SK-MEL-5 (cell line): ENCODE results near the gene SCYGR5. TPM values are rescaled to one million over a fixed set of nuclear protein-coding genes. Genes with fewer than 3 reads are reported as not detected.
"Not testable (repeated sequence)": the region's sequence is repeated elsewhere in the genome, so short reads cannot be mapped to it uniquely, and the experiment has no call there.

Experiments
- DNase-seq: peaks from one replicate; pipeline ENCODE4 v3.0.0-alpha.2; 2016; ENCODE audit warnings: low read depth, low spot score
- in situ Hi-C: cut with HindIII; loops from 2 replicates; pipeline ENCODE4 v1.10.0; 2016; ENCODE audit warnings: low sequenced_read_pairs, high pct_unique_total_duplicates, low pct_unique_long_range_greater_than_20kb
- polyA plus RNA-seq, 2 experiments: library from polyadenylated mRNA; depleted of rRNA; stranded (reverse); fragments of >200 nt; gene quantifications; 2 replicates each; pipeline ENCODE4 v1.2.3, GENCODE V29; 2015
- total RNA-seq: library from RNA; depleted of rRNA; stranded (reverse); fragments of >200 nt; shearing (Covaris generic); gene quantifications from 2 replicates; pipeline ENCODE4 v1.2.3, GENCODE V29; 2014; rRNA removed

The SCYGR5 gene
- total RNA-seq: not detected in 2 replicates
- polyA plus RNA-seq (2015; cell fraction: cytosol; rRNA removed): not detected in 2 replicates
- not detected in 2 replicates for polyA plus RNA-seq (2015; cell fraction: nucleus; rRNA removed)

- DNase-seq, in situ Hi-C loops: not testable (repeated sequence)
These were observed at the start of gene SCYGR5 for GRCh38 chr2:227666631-227667170. TSS of gene SCYGR5 (plus strand) at chr2:227666804. CDS start at chr2:227666804, 0 bp downstream.

GRCh38 chr2:227617316-227618230 lies 49.0 kb upstream of the SCYGR5 start, which contains the start of gene SCYGR4:
TSS of gene SCYGR4 (plus strand) at chr2:227617498. CDS start at chr2:227617498, 0 bp downstream.
- DNase-seq: no peak
- in situ Hi-C loops: no loop called here

DNA sequence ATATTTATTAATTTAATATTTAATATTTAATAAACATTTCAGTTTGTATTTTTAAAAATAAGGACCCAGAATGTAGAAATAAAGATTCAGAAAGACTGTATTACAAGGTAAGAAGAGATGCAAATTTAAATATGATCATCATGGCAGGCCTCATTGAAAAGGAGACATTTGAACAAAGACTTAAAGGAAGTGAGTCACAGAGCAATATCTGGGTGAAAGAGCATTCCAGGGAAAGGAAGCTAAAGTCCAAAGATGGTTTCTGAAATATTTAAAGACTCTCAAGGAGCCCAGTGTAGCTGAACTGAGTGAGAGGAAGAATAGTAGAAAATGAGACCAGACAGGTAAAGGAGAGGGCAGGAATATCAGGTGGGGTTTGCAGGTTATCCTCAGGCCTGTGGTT lies 43.4 kb upstream of the SCYGR5 start:
- in situ Hi-C loops: no loop called here
- DNase-seq: no peak

DNA sequence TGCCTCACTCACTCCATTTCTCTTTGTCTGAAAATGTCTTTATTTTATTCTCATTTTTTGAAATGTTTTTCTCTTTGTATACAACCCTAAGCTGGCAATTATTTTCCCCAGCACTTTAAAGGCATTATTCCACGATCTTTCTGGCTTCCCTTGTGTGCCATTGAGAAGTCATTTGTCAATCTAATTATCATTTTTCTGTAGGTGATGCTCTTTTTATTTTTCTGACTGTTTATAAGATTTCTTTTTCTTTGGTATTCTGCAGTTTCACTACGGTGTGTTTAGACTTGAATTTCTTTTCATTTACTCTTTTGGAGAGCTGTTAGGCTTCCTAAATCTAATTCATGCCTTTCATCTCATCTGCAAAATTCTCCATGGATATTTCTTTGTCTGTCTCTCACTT lies 41.2 kb upstream of the SCYGR5 start:
- in situ Hi-C loops: no loop called here
- DNase-seq: no peak

GRCh38 chr2:227626580-227627151 lies 39.9 kb upstream of the SCYGR5 start:
- in situ Hi-C loops: no loop called here
- no peak for DNase-seq

- DNase-seq: no peak
- in situ Hi-C loops: no loop called here
These were observed 38.8 kb upstream of the SCYGR5 start for GRCh38 chr2:227627769-227628168.

GRCh38 chr2:227629435-227629834 lies 37.2 kb upstream of the SCYGR5 start:
- DNase-seq: no peak
- in situ Hi-C loops: no loop called here

- no peak for DNase-seq
- in situ Hi-C loops: no loop called here
These were observed 36.3 kb upstream of the SCYGR5 start for GRCh38 chr2:227630322-227630721.

- DNase-seq: peak; percentile 89
These were observed 33.8 kb upstream of the SCYGR5 start for GRCh38 chr2:227632827-227633226.

DNA sequence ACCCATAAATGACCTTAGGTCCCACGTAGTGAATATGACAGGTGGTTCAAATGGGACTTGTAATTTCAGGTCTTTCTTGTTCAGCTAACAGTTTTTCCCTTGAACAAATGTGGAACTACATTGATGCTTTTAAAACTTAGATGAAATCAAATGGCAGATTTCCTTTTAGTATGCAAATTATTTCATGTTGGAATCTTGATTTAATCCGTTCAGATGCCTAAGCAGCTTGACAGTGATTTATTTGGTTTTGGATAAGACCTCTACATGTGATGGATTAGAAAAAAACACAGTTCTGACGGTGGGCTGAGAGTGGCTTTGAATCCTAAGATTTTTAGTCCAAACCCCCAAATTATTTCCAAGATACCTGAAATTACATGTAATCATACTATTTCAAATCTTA lies 32.4 kb upstream of the SCYGR5 start:
- in situ Hi-C loops: no loop called here
- DNase-seq: no peak

More at GRCh38 chr2:227632827-227633226, 33.8 kb upstream of the SCYGR5 start:
- in situ Hi-C loops: no loop called here

- no peak for DNase-seq
- in situ Hi-C loops: no loop called here
These were observed 23.9 kb upstream of the SCYGR5 start for GRCh38 chr2:227642656-227643055.

DNA sequence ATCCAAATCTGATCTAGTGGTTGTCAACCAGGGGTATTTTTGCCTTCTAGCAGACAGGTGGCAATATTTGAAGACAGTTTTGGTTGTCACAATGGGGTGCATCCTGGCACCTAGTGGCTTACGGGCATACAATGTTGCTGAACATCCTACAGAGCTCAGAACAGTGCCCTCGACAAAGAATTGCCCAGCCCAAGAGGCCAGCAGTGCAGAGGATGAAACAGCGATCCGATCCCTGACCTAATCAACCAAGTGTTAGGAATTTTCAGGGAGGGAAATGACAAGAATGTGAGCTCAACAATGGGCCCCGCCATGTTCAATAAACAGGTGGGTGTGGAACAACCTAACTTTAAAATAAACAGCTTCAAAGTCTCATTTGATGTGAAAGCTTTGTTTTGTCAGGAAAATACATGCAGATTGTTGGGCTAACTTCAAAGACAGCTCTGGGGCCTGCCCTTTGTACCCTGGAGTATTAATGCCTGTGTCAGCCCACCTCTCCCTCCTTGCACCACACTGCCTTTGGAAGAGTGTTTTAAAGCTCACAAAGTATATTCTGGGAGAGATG lies 22.5 kb upstream of the SCYGR5 start:
- DNase-seq: no peak
- in situ Hi-C loops: no loop called here

- no peak for DNase-seq
- in situ Hi-C loops: no loop called here
These were observed 13.2 kb upstream of the SCYGR5 start for GRCh38 chr2:227653419-227653818.

- no peak for DNase-seq
- in situ Hi-C loops: no loop called here
These were observed 12.2 kb upstream of the SCYGR5 start for GRCh38 chr2:227654426-227654825.

- in situ Hi-C loops: no loop called here
- peak; percentile 29 for DNase-seq
These were observed 11.2 kb upstream of the SCYGR5 start for GRCh38 chr2:227655454-227655853.

- no peak for DNase-seq
- in situ Hi-C loops: no loop called here
These were observed 9.3 kb upstream of the SCYGR5 start for GRCh38 chr2:227657199-227657845.

GRCh38 chr2:227661025-227661649 lies 5.5 kb upstream of the SCYGR5 start:
- in situ Hi-C loops: no loop called here
- no peak for DNase-seq
